WERI-Rb-1 (cell line): ENCODE measurements around the gene C6orf62.

ENCODE experiments used
- DNase-seq: peaks from one replicate; pipeline ENCODE4 v3.0.0-alpha.2; 2020
- H3K27ac ChIP-seq: fragments of 250-450 bp; sonication (Bioruptor Pico); 2 replicates; pipeline ENCODE4 v1.5.1; 2020; ENCODE audit warnings: mild to moderate bottlenecking, moderate library complexity
- H3K27me3 ChIP-seq: fragments of 250-450 bp; sonication (Bioruptor Pico); 2 replicates; pipeline ENCODE4 v1.5.1; 2021; ENCODE audit warnings: mild to moderate bottlenecking, low read depth, moderate library complexity; ENCODE audit not compliant: insufficient read depth, severe bottlenecking
- H3K36me3 ChIP-seq: fragments of 250-450 bp; sonication (Bioruptor Pico); 2 replicates; pipeline ENCODE4 v1.5.1; 2020; ENCODE audit warnings: mild to moderate bottlenecking, moderate library complexity
- H3K4me3 ChIP-seq: 2 replicates; pipeline ENCODE4 v1.5.1; 2011; ENCODE audit warnings: low read depth, mild to moderate bottlenecking, control low read depth, low read length
- H3K9me3 ChIP-seq: fragments of 250-450 bp; sonication (Bioruptor Pico); 2 replicates; pipeline ENCODE4 v1.5.1; 2021; ENCODE audit warnings: mild to moderate bottlenecking, moderate library complexity; ENCODE audit not compliant: severe bottlenecking
- TF ChIP-seq, protein P1 (sequence below): IDR thresholded peaks from 2 replicates; pipeline ENCODE4 v1.5.1; 2011; ENCODE audit warnings: low read depth, mild to moderate bottlenecking, control low read depth, inconsistent platforms, low read length

The C6orf62 gene

DNA sequence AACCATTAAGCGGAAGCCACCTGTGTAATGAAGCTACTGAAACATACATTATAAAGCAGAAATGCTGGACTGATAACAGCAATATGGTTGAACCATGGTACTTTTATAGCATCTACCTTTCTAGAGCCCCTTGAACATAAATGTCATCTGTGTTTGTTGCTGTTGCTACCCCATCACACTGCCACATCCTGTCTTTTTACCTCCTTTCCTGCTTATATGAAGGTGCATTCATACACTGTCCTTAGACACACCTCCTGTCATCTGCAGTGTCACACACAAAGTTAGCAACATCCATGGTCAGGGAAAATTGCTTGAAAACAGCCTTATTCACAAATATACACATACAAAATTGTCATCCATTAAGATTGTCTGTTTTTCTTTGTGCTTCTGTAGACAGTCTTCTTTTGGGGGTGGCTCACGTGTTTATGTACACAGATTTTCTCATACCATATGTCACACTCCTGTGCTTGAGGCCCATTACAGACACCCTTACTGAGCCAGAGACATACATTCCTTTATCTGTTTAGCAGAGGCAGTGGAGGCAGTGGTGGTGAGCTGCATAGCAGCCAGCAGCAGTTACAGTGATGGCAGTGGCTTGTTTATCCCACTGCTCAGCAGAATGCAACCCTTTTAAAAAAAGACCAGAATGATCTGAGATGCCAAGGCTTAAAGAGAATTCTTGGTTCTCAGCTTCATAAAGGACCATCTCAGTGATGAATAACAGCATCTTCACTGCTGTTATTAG is 25.9 kb downstream of the C6orf62 start:
- Histone ChIP-seq H3K36me3 (peaks cover under 1% of the 10 kb centered on the region), H3K4me3 (no peak overlapping the region), H3K27ac (no peak overlapping the region), H3K27me3 (no peaks in the 10 kb centered on the region), H3K9me3 (no peaks in the 10 kb centered on the region)
- TF ChIP-seq, protein P1, sequence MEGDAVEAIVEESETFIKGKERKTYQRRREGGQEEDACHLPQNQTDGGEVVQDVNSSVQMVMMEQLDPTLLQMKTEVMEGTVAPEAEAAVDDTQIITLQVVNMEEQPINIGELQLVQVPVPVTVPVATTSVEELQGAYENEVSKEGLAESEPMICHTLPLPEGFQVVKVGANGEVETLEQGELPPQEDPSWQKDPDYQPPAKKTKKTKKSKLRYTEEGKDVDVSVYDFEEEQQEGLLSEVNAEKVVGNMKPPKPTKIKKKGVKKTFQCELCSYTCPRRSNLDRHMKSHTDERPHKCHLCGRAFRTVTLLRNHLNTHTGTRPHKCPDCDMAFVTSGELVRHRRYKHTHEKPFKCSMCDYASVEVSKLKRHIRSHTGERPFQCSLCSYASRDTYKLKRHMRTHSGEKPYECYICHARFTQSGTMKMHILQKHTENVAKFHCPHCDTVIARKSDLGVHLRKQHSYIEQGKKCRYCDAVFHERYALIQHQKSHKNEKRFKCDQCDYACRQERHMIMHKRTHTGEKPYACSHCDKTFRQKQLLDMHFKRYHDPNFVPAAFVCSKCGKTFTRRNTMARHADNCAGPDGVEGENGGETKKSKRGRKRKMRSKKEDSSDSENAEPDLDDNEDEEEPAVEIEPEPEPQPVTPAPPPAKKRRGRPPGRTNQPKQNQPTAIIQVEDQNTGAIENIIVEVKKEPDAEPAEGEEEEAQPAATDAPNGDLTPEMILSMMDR, result no peak; the same call in 1 of the 2 replicates
- no peak for DNase-seq

DNA sequence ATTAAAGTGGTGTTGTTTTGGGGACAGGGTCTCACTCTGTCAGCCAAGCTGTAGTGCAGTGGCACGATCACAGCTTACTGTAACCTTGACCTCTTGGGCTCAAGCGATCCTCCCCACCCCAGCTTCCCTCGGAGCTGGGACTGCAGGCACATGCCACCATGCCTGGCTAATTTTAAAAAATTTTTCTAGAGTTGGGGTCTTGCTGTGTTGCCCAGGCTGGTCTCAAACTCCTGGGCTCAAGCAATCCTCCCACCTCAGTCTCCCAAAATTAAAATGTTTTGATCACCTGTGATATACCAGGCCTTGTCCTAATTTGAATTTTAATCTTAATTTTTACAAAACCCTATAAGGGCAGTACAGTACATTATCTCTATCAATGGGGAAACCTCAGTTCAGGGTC is 26.5 kb downstream of the C6orf62 start:
- Histone ChIP-seq H3K27me3 (no peaks in the 10 kb centered on the region), H3K9me3 (no peaks in the 10 kb centered on the region), H3K36me3 (no peaks in the 10 kb centered on the region; the same call in 1 of the 2 replicates), H3K4me3 (no peak overlapping the region), H3K27ac (no peak overlapping the region)
- TF ChIP-seq, protein P1, result no peak
- DNase-seq, result no peak

GRCh38 chr6:24692003-24692402 is 27.0 kb downstream of the C6orf62 start:
- H3K4me3 ChIP-seq, result no peak overlapping the region
- TF ChIP-seq, protein P1, result no peak
- H3K27ac ChIP-seq, result no peak overlapping the region
- no peaks in the 10 kb centered on the region; the same call in 1 of the 2 replicates for H3K36me3 ChIP-seq
- no peaks in the 10 kb centered on the region for H3K9me3 ChIP-seq
- no peaks in the 10 kb centered on the region for H3K27me3 ChIP-seq
- DNase-seq, result no peak

GRCh38 chr6:24691550-24691949 is 27.4 kb downstream of the C6orf62 start:
- no peaks in the 10 kb centered on the region for H3K27me3 ChIP-seq
- H3K36me3 ChIP-seq, result no peaks in the 10 kb centered on the region; the same call in 1 of the 2 replicates
- H3K9me3 ChIP-seq, result no peaks in the 10 kb centered on the region
- TF ChIP-seq, protein P1, result no peak
- DNase-seq, result no peak
- H3K4me3 ChIP-seq, result no peak overlapping the region
- no peak overlapping the region for H3K27ac ChIP-seq

DNA sequence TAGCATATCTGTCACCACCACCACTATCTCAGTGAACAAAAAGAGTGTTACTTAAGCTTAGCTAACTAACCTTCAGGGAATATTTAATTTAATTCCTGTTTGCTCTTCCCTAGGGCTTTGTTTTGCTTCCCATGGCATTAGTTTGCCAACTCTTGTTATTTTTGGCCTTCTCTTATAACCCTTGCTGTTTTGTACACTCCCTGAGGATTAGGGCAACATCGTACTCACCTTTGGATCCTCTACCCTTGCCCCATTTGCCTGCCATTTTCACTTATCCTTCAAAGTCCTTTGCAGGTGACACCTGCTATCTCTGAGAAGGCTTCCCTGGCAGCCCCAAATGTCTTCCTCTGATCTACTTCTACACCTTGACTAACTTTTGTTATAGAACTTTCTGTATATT is 28.4 kb downstream of the C6orf62 start:
- no peak overlapping the region for H3K4me3 ChIP-seq
- no peaks in the 10 kb centered on the region; the same call in 1 of the 2 replicates for H3K36me3 ChIP-seq
- no peak overlapping the region for H3K27ac ChIP-seq
- TF ChIP-seq, protein P1, result no peak
- H3K27me3 ChIP-seq, result no peaks in the 10 kb centered on the region
- no peaks in the 10 kb centered on the region for H3K9me3 ChIP-seq
- no peak for DNase-seq

GRCh38 chr6:24689964-24690363 is 29.0 kb downstream of the C6orf62 start:
- TF ChIP-seq, protein P1, result no peak
- Histone ChIP-seq H3K36me3 (no peaks in the 10 kb centered on the region; the same call in 1 of the 2 replicates), H3K27me3 (no peaks in the 10 kb centered on the region), H3K27ac (no peak overlapping the region), H3K4me3 (no peak overlapping the region), H3K9me3 (no peaks in the 10 kb centered on the region)
- DNase-seq, result no peak
